GM18951 (cell line): ENCODE data around the gene PARD6A.

Experiments used
- POLR2A ChIP-seq: IDR thresholded peaks from 4 replicates; pipeline ENCODE4 v1.6.1; 2011; ENCODE audit warnings: mild to moderate bottlenecking; ENCODE audit not compliant: insufficient read length, insufficient read depth; ENCODE audit errors: extremely low read depth
- in situ Hi-C: fragments of 300-500 bp; cut with MboI; formaldehyde crosslinking; loops from one replicate; pipeline ENCODE4 v1.12.0; 2022; ENCODE audit warnings: low sequenced_read_pairs, mixed read lengths, inconsistent platforms; ENCODE audit not compliant: unreplicated experiment

PARD6A gene

DNA sequence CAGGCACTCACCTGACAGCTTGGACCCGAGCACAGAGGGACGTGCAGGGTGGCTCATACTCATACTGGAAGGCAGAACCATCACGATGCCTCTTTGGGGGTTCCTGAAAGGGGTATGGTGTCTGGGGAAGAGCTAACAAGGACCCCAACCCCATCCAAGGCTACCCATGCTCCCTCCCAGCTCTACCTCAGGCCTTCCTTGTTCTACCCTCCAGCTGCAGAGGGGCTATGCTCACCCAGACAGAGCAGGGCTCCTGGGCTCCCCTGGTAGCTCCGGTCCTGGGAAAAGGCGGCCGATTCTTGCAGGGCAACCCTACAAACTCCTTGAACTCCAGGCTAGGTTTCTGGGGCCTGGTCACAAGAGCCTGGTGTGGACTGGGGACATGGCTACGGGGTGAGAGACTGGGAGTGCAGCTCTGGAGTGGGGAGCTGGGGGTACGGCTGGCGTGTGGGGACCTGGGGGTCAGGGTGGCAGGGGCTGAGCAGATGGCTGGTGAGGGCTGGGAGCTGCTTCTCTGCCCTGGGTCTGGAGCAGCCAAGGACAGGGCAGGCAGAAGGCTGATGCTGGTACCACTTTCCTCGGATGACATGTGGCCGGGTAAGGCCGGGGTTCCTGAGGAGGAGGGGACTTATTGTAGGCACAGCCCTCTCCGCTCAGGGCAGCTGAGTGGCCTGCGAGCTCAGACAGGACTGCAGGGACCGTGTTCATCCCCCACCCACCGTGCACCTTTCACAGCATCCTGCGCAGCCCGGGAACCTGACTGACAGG, 2.8 kb upstream of the PARD6A start:
- TF ChIP-seq POLR2A: no peak
- in situ Hi-C loops: loop anchor here (25.0 kb wide), 1 partner anchor 379 kb away; no protein-coding TSS in a partner anchor

DNA sequence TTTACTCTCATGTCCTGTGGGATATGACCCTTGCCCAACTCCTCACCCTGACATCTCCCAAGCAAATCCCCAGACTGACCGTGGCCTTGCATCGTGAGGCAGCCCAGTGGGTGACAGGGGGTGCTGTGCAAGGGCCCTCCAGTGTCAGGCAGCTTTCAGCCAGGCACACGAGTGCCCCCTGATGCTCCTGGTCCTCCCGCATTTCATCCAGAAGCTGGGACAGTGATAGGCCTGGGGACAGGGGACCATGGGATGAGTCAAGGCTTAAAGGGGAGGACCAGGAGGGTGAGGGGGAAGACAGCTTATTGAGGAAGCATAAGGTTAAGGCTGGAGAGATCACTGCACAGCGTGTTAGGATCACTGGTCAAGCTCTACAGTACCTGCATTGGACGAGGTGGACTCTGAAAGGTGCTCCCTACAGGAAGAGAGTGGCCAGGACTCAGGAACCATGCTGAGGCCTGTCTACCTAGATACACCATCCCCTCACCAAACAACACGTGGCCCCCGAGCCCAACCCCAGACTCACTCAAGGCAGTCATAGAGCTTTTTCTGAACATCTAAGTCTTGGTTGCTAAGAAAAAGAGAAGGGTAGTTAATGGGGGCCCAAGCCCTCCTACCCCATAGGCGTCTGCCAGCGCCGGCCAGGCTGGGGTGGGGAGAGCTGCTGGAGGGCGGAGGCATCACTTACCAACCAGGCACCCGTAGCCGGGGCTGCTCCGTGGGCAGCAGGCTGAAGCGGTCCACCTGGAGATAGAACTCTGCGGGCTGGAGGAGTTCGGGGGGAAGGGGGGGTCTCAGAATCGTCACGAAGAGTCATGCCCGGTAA, 1.7 kb upstream of the PARD6A start:
- TF ChIP-seq POLR2A: no peak
- in situ Hi-C loops: loop anchor here (25.0 kb wide), 1 partner anchor 378 kb away; no protein-coding TSS in a partner anchor

DNA sequence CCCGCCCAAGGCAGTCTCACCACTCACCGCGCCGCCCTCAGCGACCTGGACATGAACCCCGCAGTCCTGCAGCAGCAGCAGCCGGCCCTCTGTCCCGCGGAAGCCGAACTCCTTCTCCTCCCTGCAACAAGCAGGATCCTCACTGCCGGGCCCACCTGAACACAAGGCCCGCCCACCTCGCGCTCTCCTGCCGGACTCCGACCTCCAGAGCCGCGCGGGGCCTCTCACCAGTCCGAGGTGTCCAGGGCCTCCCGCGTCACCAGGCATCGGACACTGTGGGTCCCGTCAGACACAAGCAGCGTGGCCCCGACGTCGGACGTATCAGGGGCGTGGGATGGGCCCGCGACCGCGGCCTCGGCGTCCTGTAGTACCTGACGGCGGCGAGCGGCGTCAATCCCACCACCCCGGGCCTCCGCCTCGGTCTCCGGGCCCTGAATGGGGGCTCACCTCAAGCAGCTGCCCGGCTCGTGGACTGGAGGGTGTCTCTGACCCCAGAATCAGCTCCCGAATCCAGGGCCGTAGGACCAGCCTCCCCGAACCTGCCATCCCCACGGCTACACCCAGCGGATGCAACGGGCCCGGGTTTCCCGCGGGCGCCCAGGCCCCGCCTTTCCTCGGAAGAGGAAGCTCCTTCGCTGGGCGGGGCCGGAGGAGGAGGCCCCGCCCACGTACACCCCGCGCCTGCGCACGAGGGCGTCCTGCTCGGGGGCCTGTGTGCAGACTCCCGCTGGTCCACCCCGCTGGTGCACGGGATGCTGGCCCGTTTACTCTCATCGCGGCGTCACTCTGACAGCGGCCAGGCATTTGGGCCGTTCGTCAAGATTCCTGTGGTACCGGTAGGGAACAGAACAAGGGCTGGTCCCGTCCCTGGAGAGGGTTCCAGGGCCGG, 841 bp upstream of the PARD6A start, which contains the start of gene ACD:
TSS of gene ACD (minus strand) at position 586 of the 889 bp plus-strand sequence. CDS start at position 546, 40 bp downstream.
- TF ChIP-seq POLR2A: peak; percentile 86
- in situ Hi-C loops: loop anchor here (25.0 kb wide), 1 partner anchor 377 kb away; no protein-coding TSS in a partner anchor

GRCh38 chr16:67661101-67661761, 471 bp downstream of the PARD6A start:
- in situ Hi-C loops: loop anchor here (25.0 kb wide), 1 partner anchor 376 kb away; no protein-coding TSS in a partner anchor
- no peak for TF ChIP-seq POLR2A

- no peak for TF ChIP-seq POLR2A
- in situ Hi-C loops: loop anchor here (25.0 kb wide), 1 partner anchor 375 kb away; no protein-coding TSS in a partner anchor
These were observed 1.3 kb downstream of the PARD6A start for GRCh38 chr16:67661886-67662652.

- in situ Hi-C loops: loop anchor here (25.0 kb wide), 1 partner anchor 375 kb away; no protein-coding TSS in a partner anchor
- TF ChIP-seq POLR2A: no peak
These were observed 1.9 kb downstream of the PARD6A start for GRCh38 chr16:67662653-67663010.

- TF ChIP-seq POLR2A: no peak
These were observed 2.6 kb downstream of the PARD6A start for GRCh38 chr16:67663151-67663876.

GRCh38 chr16:67663877-67664222, 3.1 kb downstream of the PARD6A start:
- in situ Hi-C loops: loop anchor here (25.0 kb wide), 1 partner anchor 373 kb away; no protein-coding TSS in a partner anchor
- TF ChIP-seq POLR2A: no peak

More at GRCh38 chr16:67663151-67663876, 2.6 kb downstream of the PARD6A start:
- in situ Hi-C loops: loop anchor here (25.0 kb wide), 1 partner anchor 374 kb away; no protein-coding TSS in a partner anchor

- no peak for TF ChIP-seq POLR2A
- in situ Hi-C loops: loop anchor here (25.0 kb wide), 1 partner anchor 373 kb away; no protein-coding TSS in a partner anchor
These were observed 3.5 kb downstream of the PARD6A start for GRCh38 chr16:67664258-67664657.

DNA sequence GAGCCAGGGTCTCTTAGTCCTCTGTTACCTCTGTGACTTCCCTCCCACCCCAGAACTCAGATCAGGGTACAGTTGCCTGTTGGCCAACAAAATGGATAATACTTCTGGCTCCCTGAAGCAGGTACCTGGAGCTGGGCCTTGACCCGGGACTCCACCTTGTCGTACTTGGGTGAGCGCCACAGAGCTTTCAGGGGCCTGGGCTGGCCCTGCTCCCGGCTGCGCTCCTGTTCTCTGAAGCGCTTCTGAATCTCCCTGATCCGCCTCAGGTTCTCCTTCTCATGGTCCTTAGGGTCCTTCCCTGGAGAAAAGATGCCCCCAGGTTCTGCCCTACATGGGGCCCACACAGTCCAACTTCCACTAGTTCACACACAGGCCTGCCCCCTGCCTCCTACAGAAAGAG, 4.1 kb downstream of the PARD6A start:
- in situ Hi-C loops: loop anchor here (25.0 kb wide), 1 partner anchor 372 kb away; no protein-coding TSS in a partner anchor
- no peak for TF ChIP-seq POLR2A
